Epithelial cell of proximal tubule (primary cell): ENCODE results near the gene COQ10A. TPM values are rescaled to one million over a fixed set of nuclear protein-coding genes. Genes with fewer than 3 reads are reported as not detected.

Experiments used
- DNase-seq: peaks from one replicate; pipeline ENCODE4 v3.0.0-alpha.2; 2011; ENCODE audit warnings: low read depth
- H3K4me3 ChIP-seq: 2 replicates; pipeline ENCODE4 v1.5.1; 2011; ENCODE audit warnings: low read depth, mild to moderate bottlenecking, low read length
- CTCF ChIP-seq: conservative IDR thresholded peaks from 2 replicates; pipeline ENCODE4 v1.5.1; 2012; ENCODE audit warnings: low read depth, mild to moderate bottlenecking, low read length
- total RNA-seq: library from RNA; depleted of rRNA; stranded (reverse); fragments of >200 nt; gene quantifications from 2 replicates; pipeline ENCODE4 v1.2.3, GENCODE V29; 2015

The COQ10A gene
- total RNA-seq, 1 donor from 2014 or later, result 18.8 TPM

GRCh38 chr12:56300644-56301464 lies 34.1 kb downstream of the COQ10A start:
- no peak for DNase-seq
- H3K4me3 ChIP-seq, result peak overlapping the region; percentile 69
- no peak for TF ChIP-seq CTCF

DNA sequence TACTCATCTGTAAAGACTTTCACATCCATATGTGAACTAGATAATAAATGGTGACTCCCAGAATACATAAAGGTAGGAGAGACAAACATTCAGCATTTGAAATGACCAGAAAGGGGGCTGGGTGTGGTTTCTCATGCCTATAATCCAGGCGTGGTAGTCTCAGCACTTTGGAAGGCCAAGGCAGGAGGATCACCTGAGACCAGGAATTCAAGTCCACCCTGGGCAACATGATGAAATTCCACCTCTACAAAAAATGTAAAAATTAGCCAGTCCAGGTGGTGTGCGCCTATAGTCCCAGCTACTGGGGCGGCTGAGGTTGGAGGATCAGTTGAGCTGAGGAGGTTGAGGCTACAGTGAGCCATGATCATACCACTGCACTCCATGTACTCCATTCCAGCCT lies 37.5 kb downstream of the COQ10A start:
- TF ChIP-seq CTCF, result no peak
- H3K4me3 ChIP-seq, result no peak overlapping the region
- no peak for DNase-seq

DNA sequence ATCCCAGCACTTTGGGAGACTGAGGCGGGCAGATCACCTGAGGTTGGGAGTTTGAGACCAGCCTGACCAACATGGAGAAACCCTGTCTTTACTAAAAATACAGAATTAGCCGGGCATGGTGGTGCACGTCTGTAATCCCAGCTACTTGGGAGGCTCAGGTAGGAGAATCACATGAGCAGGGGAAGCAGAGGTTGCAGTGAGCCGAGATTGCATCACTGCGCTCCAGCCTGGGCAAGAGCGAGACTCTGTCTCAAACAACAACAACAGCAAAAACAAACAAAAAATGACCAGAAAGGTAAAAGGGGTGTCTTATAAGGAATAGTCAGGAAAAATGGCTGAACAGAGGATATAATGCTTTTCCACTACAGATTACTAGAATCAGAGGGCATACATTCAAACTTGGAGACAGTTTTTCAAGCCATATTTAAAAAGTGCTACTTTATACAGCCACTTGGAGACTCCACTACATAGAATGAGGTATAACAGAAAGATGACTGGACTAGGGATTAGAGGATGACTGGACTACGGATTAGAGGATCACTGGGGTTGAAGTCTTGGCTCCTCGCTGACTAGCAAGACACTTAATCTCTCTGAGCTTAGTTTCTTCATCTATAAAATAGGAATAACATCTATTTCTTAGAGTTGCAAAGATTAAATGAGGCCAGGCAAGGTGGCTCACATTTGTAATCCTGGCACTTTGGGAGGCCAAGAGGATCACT lies 38.3 kb downstream of the COQ10A start:
- no peak overlapping the region for H3K4me3 ChIP-seq
- DNase-seq, result no peak
- no peak for TF ChIP-seq CTCF

DNA sequence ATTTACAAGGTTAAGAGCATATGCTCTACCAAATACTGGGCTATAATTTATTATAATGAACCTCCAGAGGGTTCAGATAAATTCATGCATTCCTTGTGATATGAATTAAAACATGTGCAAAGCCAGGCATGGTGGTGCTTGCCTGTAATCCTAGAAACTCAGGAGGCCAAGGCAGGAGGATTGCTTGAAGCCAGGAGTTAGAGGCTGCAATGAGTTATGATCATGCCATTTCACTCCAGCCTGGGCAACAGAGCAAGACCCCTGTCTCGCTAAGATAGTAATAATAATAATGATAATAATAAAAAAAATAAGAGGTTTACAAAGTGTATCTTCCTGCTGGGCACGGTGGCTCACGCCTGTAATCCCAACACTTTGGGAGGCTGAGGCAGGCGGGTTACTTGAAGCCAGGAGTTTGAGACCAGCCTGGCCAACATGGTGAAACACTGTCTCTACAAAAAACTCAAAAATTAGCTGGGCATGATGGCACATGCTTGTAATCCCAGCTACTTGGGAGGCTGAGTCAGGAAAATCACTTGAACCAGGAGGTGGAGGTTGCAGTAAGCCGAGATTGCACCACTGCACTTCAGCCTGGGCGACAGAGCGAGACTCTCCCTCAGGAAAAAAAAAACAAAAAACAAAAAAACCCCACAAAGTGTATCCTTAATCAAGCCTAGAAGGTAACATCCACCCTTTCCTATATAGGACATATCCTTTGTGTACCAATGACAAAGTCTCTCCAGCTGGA lies 40.7 kb downstream of the COQ10A start:
- TF ChIP-seq CTCF, result no peak
- H3K4me3 ChIP-seq, result no peak overlapping the region
- DNase-seq, result no peak

DNA sequence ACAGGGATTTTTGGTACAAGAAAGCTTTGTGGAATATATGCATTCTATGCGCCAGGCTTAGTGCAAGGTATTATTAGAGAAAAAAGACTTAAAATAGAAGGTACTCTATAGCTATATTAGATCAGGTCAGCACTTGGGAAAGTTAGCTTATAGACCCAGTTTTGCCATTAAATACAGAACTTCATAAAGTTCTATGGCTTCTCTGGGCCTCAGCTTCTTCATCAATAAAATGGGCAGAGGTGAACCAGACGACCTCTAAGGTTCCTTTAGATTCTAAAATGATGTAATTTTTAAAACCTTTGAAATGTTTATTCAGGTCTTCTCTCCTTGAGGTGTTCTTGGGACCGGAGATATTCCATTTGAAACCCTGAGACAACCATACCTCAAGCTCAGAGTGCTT lies 42.0 kb downstream of the COQ10A start:
- TF ChIP-seq CTCF, result no peak
- DNase-seq, result no peak
- no peak overlapping the region for H3K4me3 ChIP-seq

GRCh38 chr12:56311003-56311402 lies 44.3 kb downstream of the COQ10A start:
- TF ChIP-seq CTCF, result no peak
- no peak for DNase-seq
- H3K4me3 ChIP-seq, result no peak overlapping the region
